HG03159 (cell line): ENCODE data around the gene A1BG.
"Not testable (repeated sequence)": the region's sequence is repeated elsewhere in the genome, so short reads cannot be mapped to it uniquely, and the experiment has no call there.

Experiments
- ATAC-seq: cut with Tn5 transposase; IDR thresholded peaks from one replicate; pipeline ENCODE4 v1.9.1; 2021; ENCODE audit warnings: mild to moderate bottlenecking, moderate library complexity; ENCODE audit not compliant: unreplicated experiment

A1BG gene

GRCh38 chr19:58338825-58339558 lies 14.3 kb downstream of the A1BG start:
- no peak for ATAC-seq

GRCh38 chr19:58338336-58338735 lies 15.0 kb downstream of the A1BG start:
- no peak for ATAC-seq

GRCh38 chr19:58336820-58337219 lies 16.5 kb downstream of the A1BG start:
- ATAC-seq, result no peak

GRCh38 chr19:58336216-58336615 lies 17.1 kb downstream of the A1BG start:
- ATAC-seq, result no peak

GRCh38 chr19:58335630-58336029 lies 17.7 kb downstream of the A1BG start:
- no peak for ATAC-seq

GRCh38 chr19:58334691-58335249 lies 18.5 kb downstream of the A1BG start:
- ATAC-seq, result no peak

- ATAC-seq, result no peak
These were observed 20.6 kb downstream of the A1BG start for GRCh38 chr19:58332697-58333096.

- no peak for ATAC-seq
These were observed 22.8 kb downstream of the A1BG start for GRCh38 chr19:58330458-58330857.

- ATAC-seq, result no peak
These were observed 24.3 kb downstream of the A1BG start for GRCh38 chr19:58328999-58329398.

- peak; percentile 92 for ATAC-seq
These were observed 26.2 kb downstream of the A1BG start, which contains the start of gene ZSCAN22 for GRCh38 chr19:58326914-58327726. Gene ZSCAN22 (plus strand): TSS chr19:58326994. CDS start chr19:58334803, 7,809 bp downstream.

- ATAC-seq, result no peak
These were observed 26.8 kb downstream of the A1BG start for GRCh38 chr19:58326501-58326913.

- ATAC-seq, result no peak
These were observed 27.8 kb downstream of the A1BG start for GRCh38 chr19:58325311-58326022.

GRCh38 chr19:58319241-58319640 lies 34.1 kb downstream of the A1BG start:
- ATAC-seq, result no peak

GRCh38 chr19:58318297-58318696 lies 35.0 kb downstream of the A1BG start:
- no peak for ATAC-seq

GRCh38 chr19:58317476-58318072 lies 35.7 kb downstream of the A1BG start:
- no peak for ATAC-seq

GRCh38 chr19:58315580-58315979 lies 37.7 kb downstream of the A1BG start:
- no peak for ATAC-seq

GRCh38 chr19:58311345-58311865 lies 41.9 kb downstream of the A1BG start:
- ATAC-seq, result no peak

- not testable (repeated sequence) for ATAC-seq
These were observed 42.6 kb downstream of the A1BG start for GRCh38 chr19:58310685-58311084.

- no peak for ATAC-seq
These were observed 45.6 kb downstream of the A1BG start for GRCh38 chr19:58307736-58308135.

- ATAC-seq, result no peak
These were observed 47.4 kb downstream of the A1BG start for GRCh38 chr19:58305932-58306323.
